ENCODE results near the gene FICD. TPM values are rescaled to one million over a fixed set of nuclear protein-coding genes. Genes with fewer than 3 reads are reported as not detected.

The FICD gene
- total and polyA plus RNA-seq, 2 experiments from 2014 or later = 3.5 to 3.6 TPM

GRCh38 chr12:108519558-108519957 lies 4.5 kb downstream of the FICD start:
- no peaks in the 10 kb centered on the region for H3K9me3 ChIP-seq (ENCODE audit: low read depth)
- H3K36me3 ChIP-seq = peaks cover 52% of the 10 kb centered on the region
- peak overlapping the region; percentile 28 for H3K27ac ChIP-seq
- H3K4me1 ChIP-seq (ENCODE audit: low read depth) = peaks cover 3% of the 10 kb centered on the region
- no peak overlapping the region for H3K4me3 ChIP-seq
- TF ChIP-seq CTCF (IDR thresholded peaks at IDR 0.05; ENCODE audit: low read depth, low read length) = no peak
- no peaks in the 10 kb centered on the region for H3K27me3 ChIP-seq
- no peak for DNase-seq (ENCODE audit: low read depth in 1 of 2, low spot score in 1 of 2)

GRCh38 chr12:108523365-108523764 lies 8.3 kb downstream of the FICD start:
- Histone ChIP-seq H3K4me1 (ENCODE audit: low read depth) (no peaks in the 10 kb centered on the region), H3K27me3 (no peaks in the 10 kb centered on the region), H3K27ac (no peak overlapping the region), H3K36me3 (peaks cover 75% of the 10 kb centered on the region), H3K4me3 (no peak overlapping the region), H3K9me3 (ENCODE audit: low read depth) (no peaks in the 10 kb centered on the region)
- no peak for TF ChIP-seq CTCF (IDR thresholded peaks at IDR 0.05; ENCODE audit: low read depth, low read length)
- DNase-seq (ENCODE audit: low read depth in 1 of 2, low spot score in 1 of 2) = no peak

GRCh38 chr12:108525681-108526080 lies 10.6 kb downstream of the FICD start:
- no peak for DNase-seq (ENCODE audit: low read depth in 1 of 2, low spot score in 1 of 2)
- H3K36me3 ChIP-seq = peaks cover 75% of the 10 kb centered on the region
- H3K27ac ChIP-seq = no peak overlapping the region
- H3K4me3 ChIP-seq = no peak overlapping the region
- H3K9me3 ChIP-seq (ENCODE audit: low read depth) = no peaks in the 10 kb centered on the region
- H3K27me3 ChIP-seq = no peaks in the 10 kb centered on the region
- no peaks in the 10 kb centered on the region for H3K4me1 ChIP-seq (ENCODE audit: low read depth)
- TF ChIP-seq CTCF (IDR thresholded peaks at IDR 0.05; ENCODE audit: low read depth, low read length) = no peak

- Histone ChIP-seq H3K27ac (peak overlapping the region; percentile 30), H3K27me3 (no peaks in the 10 kb centered on the region), H3K36me3 (peaks cover 75% of the 10 kb centered on the region), H3K4me3 (no peak overlapping the region), H3K4me1 (ENCODE audit: low read depth) (no peaks in the 10 kb centered on the region), H3K9me3 (ENCODE audit: low read depth) (no peaks in the 10 kb centered on the region)
- DNase-seq (ENCODE audit: low read depth in 1 of 2, low spot score in 1 of 2) = peak in 1 of 2 donors; percentile 21
- TF ChIP-seq CTCF (IDR thresholded peaks at IDR 0.05; ENCODE audit: low read depth, low read length) = no peak
These were observed 11.5 kb downstream of the FICD start for GRCh38 chr12:108526482-108527165.

GRCh38 chr12:108527166-108527496 lies 12.1 kb downstream of the FICD start:
- peaks cover 74% of the 10 kb centered on the region for H3K36me3 ChIP-seq
- no peak for TF ChIP-seq CTCF (IDR thresholded peaks at IDR 0.05; ENCODE audit: low read depth, low read length)
- H3K4me3 ChIP-seq = no peak overlapping the region
- H3K27ac ChIP-seq = no peak overlapping the region
- DNase-seq (ENCODE audit: low read depth in 1 of 2, low spot score in 1 of 2) = no peak
- H3K4me1 ChIP-seq (ENCODE audit: low read depth) = no peaks in the 10 kb centered on the region
- H3K9me3 ChIP-seq (ENCODE audit: low read depth) = no peaks in the 10 kb centered on the region
- H3K27me3 ChIP-seq = no peaks in the 10 kb centered on the region
